ENCODE data around the gene MSL1.

MSL1 gene

DNA sequence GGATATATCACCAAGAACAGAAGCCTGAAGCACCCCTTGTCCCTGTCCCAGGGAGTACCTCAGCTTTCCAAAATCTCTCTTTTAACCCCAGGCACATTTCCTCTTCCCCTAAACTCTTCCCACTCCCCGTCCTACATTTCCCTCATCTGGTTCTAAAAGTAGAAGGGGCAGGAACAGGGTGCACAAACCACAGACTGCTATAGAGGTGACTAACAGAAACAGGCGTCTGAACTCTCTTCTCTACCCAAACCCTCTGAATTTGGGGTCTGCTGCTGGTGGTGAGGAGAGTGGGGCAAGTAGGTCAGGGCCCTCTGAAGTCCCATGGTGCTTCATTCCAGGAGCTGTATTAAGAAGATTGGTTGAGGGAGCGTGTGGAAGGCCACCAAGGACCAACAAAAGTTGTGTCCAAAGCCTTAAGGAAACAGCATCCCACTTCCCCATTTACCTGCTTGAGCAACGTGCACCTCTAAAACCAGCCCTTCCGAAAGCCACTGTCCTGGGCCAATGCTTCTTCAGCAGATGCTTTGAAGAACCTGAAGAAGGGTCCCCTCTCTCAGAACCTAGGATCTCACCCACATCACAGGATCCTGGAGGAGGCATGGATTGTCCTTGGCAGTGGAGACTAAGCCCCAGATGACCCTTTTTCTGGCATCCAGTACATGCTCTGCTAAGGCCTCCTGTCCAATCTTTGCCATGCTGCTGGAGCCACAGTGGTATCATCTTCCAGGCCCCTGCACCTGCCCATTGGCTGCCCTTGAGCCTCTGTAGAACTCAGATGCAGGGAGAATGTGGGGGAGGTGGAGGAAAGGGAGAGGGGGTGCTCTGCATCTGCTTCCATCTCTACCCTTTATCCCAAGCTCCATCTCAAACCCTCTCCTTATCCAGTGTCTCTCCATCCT, 15.7 kb upstream of the MSL1 start:
- DNase-seq = no peak

DNA sequence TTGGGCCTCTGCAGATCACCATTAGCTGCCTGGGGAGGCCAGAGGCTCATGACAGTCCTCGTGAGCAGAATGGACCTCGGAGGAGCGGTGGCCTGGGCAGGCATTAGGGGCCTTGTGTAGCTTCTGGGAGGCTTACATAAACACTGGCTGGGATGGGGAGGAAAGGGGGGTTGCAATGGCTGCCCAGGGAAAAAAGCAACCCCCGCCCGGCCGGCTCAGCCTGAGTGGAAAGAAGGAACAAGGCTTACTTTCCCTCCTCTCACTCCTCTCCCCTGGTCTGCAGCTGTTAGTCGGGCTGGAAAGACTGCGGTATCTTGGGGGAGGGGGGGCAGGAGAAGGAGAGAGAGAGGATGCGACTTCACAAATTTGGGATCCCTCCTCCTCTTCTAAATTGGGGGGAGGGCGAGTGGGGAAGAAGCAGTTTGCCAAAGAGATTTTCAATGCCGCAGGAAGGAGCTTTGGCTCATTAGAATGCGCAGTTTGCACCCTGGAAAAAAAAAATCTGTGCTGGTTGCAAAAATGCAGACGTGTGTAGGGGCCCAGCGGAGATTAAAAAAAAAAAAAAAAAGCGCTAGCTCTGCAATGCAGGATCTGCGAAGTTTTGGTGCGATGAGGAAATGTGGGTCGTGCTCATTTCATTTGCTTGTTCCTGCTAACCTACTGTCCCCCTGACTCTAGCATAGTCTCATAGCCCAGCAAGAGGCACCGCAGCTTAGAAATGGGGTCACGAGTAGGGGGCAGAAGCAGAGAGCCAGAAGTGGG, 14.8 kb upstream of the MSL1 start:
- DNase-seq = no peak

DNA sequence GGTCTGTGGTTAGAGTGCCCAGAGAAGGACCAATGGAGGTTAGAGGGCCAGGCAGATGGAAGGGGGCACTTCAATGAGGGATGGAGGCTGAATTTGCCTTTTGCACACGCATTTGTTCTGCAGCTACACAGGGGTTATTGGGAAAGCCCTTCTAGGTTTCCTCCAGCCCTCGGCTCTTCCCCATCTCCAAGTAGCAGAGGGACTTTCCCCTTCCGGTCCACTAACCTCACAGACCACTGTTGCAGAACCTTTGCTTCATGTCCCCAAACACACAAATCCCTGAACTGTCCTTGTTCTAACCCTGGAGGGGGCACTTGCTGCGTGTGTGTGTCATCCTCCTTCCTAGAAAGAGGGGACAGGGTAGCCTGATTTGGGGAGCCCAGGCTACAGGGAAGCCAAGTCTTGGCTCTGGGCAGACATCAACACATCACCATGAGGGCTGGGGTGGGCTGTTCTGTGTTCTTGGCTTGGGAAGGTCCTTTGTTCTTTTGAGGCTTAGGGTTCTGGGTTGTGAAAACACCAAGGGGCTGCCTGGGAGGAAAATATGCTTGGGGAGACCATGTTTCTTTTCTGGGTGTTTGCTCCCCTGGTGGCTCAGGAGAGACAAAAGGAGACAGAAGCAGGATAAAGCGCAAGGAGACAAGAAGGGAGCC, 14.1 kb upstream of the MSL1 start:
- no peak for DNase-seq

DNA sequence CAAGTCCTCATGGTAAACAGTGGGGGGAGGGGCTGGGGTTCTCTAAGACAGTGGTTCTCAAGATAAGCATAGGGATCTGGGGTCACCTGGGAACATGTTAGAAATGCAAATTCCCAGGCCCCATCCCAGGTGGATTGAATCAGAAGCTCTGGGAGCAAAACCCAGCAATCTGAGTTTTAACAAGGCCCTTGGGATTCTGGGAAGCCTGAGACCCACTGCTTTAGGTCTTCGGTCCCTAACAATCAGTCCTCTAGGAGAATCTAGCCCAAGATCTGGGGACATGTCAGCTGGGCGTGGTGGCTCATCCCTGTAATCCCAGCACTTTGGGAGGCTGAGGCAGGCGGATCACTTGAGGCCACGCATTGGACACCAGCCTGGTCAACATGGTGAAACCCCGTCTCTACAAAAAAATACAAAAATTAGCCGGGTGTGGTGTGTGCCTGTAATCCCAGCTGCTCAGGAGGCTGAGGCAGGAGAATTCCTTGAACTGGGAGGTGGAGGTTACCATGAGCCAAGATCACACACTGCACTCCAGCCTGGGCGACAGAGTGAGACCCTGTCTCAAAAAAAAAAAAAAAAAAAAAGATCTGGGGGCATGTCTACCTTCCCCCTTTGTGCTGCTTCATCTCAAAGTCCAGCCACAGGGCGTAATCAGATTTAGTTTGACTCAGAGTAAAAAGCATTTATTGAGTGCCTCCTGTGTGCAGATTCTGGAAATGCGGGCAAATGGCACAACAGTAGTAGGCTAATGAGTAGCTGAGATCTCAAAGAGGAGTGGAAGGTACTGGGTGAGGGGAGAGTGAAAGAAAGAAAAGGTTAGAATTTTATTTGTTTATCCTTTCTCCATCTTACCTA, 12.6 kb upstream of the MSL1 start:
- DNase-seq = no peak

DNA sequence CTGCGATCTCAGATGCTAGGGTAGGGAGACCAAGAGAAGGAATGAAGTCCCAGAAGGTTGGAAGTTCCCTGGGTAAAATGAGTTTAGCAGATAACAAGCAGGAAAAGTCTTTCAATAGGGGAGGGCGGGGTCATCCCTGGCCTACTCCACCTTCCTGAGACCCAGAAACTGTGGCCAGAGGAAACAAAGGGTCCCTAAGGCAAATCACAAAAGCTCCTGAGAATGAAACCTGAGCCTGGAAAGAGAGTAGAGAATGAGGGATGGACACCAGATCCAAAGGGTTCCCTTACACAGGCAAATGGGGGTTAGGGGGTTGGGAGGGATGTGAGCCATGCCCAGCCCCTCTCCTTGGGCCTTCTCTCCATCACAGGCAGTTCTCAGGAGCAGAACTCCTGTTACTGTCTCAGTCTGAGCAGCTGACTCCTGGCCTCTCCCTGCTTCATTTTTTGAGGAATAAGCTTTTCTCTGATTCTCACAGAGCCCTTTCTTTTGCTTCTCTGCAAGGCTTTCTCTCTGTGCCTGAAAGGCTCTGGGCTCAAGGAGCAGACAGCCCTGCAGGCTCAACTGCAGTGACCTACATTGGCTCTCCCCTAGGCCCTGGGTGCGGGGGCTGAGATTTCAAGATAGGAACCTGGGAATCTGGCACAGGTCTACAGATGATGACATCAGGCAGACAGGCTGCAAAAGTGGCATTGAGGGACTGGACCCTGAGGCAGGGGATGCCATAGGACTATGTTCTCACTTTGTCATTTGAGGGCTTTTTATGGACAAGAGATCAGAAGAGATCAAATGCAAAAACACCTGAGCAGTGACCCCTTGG, 11.5 kb upstream of the MSL1 start:
- DNase-seq = no peak

DNA sequence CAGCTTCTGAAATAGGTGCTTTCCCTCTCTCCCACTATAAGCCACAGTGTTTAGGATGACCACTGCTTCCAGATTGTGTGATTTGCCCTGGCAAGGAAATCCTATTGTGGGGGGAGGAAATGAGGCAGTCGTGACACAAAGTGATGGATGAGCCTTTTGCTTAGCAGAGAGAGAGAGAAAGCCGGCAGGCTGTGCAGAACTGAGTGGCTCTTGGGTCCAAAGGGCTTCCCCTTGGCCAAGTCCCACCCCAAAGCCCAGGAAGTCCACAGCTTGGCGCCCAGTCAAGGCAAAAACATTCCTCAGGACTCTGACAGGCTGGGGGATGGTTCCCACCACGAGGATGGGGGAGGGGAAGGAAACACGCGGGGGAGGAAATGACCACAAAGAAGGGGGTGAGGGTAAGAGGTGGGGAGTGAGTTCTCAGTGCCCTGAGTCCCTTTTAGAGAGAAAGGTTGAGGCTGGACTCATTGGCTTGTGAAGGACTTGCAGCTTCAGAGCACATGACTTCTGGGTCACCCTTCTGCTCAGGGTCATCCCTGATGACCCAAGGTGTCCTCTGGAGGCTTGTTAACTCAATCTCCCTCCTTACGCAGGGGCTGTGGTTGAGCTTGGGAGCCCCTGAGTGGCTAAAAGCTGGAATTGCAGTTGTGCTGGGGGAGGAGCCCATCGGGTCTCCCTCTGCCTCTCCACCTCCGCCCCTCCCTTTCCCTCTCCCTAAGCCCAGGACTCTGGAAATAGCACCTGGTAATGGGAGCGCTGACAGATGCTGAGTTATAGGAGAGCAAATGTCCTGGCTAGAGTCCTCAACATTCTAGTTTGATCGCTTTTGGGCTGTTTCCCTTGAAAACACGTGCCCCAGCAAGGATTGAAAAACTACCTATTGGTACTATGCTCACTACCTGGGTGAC, 10.3 kb upstream of the MSL1 start:
- DNase-seq = peak; percentile 93

DNA sequence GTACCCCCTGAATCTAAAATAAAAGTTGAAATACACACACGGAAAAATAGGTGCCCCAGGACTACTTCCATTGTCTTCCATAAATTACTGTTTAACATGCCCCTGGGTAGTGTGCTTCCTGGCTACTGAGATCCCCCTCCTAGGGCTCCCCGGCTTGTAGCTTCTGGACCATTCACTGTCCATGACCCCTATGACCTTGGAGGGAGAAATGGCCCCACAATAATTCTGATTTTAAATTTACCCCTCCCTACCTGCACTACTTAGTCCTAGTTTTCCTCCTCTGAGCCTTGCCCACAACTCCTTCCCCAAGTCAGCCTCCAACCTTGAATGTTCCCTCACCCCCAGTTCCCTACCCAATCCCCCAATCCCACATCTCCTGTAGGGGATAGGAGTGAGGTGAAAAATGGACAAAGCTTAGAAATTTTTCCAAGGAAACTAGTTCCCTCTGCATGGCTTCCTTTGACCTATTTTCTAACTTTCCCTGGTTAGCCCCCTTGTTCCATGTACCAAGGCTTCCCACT, 9.5 kb upstream of the MSL1 start:
- no peak for DNase-seq

DNA sequence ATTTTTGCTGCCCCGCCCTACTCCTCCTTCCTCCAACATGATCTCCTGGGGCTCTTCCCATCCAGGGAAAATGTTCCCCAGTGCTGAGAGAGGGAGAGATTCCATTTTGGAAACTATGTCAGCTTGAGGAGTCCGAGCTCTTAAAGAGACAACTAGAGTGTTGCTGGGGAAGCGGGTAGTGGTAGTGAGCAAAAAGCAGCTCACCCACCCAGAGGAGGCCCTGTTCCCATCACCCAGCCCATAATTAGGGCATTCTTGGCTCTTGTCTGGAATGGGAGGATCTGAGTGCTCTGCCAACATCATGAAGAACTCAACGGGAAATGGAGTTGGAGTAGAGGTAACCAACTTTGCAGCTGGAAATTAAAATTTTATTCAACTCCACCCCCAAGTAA, 9.1 kb upstream of the MSL1 start:
- no peak for DNase-seq

DNA sequence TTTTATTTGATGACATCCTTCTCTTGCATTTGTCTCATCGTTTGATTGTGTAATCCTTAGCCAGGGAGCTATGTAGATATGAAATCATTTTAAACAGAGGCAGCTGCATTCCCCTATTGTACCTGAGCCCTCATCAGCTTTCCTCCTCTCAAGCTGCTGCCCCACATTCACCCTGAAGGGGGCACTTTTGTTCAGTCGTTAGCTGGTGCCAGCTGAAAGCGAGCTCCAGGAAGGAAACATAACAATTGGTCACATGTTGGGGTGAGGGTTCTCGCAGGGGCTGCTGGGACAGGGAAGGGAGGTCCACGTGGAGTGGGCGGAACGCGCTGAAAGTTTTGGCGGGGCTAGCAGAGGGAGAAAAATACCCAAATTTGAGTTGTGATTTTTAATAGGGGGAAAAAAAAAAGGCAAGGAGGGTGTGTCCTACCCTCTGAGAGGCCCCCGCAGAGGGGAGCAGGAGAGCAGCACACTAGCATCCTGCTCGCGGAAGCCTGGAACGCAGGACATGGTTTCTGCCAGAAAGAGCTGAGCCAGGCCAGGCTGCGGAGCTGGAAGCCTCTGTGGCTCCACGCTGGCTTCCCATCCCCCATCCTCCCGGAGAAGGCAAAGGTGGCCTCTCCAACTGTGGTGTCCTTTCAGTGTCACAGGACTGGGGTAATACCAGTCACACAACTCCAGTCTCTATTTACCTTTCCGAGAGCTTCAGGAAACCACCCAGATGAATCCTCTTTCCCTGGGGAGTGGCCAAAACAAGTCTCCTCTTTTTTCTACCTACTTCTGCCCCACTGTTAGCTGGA, 8.5 kb upstream of the MSL1 start:
- peak; percentile 84 for DNase-seq

DNA sequence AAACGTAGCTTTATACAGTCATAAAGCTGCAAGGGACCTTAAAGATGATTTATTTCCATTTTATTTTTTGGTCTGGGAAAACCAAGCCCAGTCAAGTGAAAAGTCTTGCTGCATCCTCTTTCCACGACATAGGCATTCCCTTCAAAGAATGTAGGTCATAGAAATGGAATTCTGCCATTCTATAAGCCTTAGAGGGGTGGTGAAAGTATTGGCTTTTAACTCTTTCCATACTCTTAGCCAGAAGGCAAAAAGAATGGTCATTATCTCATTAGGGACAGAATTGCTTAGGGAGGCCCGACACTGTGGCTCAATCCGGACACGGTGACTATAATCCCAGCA, 7.9 kb upstream of the MSL1 start:
- DNase-seq = peak; percentile 62

DNA sequence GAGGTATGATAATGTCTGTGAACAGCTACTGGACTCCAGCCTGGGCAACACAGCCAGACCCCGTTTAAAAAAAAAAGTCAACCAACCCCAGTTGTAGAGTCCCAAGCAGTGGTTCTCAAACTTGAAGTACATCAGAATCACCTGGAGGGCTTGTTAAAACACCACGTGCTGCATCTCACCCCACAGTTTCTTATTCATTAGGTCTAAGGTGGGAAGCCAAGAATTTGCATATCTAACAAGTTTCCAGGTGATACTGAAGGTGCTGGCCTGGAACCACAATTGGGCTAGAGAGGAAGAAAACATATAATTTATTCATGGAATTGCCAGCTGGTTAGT, 6.7 kb upstream of the MSL1 start:
- no peak for DNase-seq

DNA sequence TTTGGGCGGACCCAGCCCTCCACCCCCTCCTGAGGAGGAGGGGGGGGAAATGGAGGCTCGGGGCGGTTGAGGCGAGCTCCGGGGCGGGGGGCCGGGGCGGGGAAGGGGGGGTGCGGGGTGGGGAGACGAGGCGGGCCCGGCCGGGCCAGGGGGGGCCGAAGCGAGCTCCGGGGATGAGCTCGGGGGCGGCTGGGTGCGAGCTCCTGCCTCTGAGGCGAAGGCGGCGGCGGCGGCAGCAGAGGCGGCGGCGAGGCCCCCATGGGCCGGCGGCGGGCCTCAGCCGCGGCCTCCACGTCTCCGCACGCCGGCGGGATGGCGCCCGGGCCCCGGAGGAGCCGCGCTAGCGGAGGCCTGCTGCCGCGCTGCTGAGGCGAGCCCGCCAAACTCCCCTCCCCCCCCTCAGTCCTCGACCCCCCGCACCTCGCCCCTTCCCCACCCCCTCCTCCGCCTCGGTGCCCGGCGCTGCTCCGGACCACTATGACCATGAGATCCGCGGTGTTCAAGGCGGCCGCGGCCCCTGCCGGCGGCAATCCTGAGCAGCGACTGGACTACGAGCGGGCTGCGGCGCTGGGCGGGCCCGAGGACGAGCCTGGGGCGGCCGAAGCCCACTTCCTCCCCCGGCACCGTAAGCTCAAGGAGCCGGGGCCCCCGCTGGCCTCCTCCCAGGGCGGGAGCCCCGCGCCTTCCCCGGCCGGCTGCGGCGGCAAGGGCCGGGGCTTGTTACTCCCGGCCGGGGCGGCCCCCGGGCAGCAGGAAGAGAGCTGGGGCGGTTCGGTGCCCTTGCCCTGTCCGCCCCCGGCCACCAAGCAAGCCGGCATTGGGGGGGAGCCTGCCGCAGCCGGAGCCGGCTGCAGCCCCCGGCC, 596 bp downstream of the MSL1 start:
- no peak for DNase-seq

DNA sequence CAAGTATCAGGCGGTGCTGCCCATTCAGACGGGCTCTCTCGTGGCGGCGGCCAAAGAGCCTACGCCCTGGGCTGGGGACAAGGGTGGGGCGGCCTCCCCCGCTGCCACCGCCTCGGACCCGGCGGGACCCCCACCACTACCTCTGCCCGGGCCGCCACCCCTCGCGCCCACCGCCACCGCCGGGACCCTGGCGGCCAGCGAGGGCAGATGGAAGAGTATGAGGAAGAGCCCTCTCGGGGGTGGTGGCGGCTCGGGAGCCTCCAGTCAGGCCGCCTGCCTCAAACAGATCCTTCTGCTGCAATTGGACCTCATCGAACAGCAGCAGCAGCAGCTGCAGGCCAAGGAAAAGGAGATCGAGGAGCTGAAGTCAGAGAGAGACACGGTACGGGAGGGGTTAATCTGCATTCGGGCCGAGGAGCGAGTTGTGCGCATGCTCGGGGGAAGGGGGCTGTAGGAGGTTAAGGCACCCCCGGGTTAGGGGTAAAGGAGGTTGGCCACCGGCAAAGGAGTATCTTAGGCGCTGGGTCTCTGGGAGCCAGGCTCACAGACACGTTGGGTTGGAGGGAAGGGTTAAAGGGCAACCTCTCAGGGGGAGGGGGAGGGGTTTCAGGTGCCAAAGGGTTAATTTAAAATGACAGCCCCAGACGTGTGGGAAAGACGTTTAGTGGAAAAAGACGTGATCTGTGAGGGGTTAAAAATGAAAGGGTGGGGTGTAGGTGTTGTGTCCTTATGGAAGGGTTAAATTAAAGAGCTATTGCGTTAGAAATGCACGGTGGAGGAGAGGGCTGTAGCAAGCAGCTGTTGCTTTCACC, 1.4 kb downstream of the MSL1 start:
- no peak for DNase-seq

DNA sequence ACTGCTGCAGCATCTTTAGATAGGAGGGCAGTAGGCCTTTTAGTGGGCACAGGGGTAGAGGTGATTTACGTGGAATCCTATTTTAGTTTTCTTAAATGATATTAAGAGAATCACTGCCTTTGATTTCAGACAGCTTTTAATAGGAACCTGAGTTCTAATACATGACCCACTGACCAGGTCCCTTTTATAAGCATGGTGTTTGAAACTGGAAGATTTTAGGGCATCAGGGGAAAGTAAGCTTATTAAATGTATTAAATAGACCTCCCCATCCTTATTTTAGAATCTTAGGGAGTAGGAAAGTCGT, 2.0 kb downstream of the MSL1 start:
- no peak for DNase-seq

DNA sequence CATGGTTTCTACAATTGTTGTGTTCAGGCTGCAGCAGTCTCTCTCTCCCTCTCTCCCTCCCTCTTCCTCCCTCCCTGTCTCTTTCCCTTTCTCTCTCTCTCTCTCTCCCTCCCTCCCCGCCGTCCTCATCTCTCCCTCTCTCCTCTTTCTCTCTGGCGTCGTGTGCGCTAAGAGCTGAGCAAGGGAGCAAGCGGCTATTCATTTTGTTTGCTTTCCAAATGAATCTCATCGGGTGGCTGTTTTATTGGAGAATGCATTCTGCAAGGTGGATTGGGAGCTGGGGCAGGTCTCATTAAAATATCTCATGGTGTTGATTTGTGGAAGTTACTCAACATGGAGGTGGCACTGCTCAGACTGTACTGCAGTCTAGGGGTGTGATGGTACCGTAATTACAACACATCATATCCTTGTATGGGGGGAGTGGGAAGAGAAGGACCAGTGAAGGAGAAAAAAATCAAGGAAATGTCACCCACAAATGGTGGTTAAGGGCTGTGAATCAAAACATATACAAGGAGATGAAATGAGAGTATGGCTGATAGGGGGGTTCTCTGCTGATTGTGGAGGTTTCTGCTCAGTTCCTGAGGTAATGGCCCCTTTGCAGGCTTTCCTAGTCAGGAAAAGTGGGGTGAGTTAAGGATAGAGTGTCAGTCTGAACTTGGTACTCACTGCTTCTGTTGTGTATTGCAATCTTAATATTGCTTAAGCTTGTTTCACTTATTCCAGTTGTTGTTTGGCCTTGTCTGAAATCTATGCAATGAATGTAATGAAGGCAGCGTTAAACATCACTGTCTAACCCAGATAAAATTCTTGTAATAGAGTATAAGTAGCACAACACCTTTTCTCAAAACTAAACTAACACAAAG, 2.7 kb downstream of the MSL1 start:
- DNase-seq = peak; percentile 51

DNA sequence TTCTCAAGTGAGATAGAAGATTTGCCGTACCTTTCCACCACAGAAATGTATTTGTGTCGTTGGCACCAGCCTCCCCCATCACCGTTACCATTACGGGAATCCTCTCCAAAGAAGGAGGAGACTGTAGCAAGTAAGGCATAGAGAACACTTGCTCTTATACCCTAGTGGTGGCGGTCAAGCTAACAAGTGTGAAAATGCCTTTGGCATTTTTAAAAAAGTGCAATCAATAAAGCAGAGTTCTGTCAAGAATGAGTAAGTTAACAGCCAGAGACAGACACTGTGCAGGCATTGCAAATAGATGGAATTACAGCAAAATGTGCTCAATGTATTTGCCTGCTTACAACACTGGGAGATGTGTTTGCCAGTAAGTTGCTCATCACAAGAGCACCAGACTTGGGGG, 7.7 kb downstream of the MSL1 start:
- no peak for DNase-seq

DNA sequence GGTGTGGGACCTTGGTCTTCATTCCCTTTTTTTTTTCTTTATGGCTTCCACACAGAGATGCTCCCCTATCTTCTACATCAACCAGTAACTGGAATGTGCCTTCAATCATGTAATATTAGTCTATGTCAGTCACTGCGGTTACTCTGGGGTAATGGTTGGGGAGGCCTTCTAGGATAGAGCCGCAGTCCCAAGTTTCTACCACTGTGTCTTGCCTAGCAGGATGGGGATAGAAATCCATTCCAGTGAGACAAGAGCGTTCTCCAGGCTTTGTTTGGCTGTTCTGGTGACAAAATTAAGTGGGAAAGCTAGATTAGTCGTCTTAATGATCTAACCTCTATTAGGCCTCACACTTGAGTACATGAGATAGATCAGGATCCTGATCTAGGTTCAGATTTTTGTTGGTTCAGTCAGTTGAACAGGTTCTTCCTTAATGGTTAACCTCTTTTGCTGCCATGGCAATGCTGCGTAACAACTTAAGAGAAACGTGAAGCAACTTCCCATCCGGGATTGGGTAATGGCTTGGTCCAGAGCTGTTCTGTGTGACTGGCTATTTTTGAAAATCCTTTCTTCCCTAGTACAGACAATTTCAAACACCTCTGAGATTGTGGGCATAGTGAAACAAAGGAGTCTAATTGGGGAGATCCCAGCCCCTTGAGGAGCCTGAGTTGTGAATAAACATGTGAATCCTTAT, 8.7 kb downstream of the MSL1 start:
- DNase-seq = no peak

Measured in kidney glomerular epithelial cell (primary cell).